ENCODE measurements around the gene HELZ2.

HELZ2 gene

GRCh38 chr20:63543733-63544132, 30.3 kb downstream of the HELZ2 start:
- Histone ChIP-seq H3K9me3 (ENCODE audit: control insufficient read depth, insufficient read depth, low read length) (no peaks in the 10 kb centered on the region), H3K9me2 (replicated peaks; ENCODE audit: control insufficient read depth, low read length) (no peaks in the 10 kb centered on the region), H3K27me3 (ENCODE audit: control insufficient read depth, low read length) (peaks cover 42% of the 10 kb centered on the region), H3K4me2 (ENCODE audit: low read length) (no peak overlapping the region), H3F3A (ENCODE audit: control insufficient read depth, insufficient read depth) (no peaks in the 10 kb centered on the region), H4K20me1 (ENCODE audit: control insufficient read depth, insufficient read depth, low read depth, low read length) (peaks cover 4% of the 10 kb centered on the region; the same call in 1 of the 2 replicates), H3K79me2 (ENCODE audit: control insufficient read depth, low read length) (no peaks in the 10 kb centered on the region), H3K36me3 (ENCODE audit: control insufficient read depth, low read length) (no peaks in the 10 kb centered on the region), H3K4me3 (ENCODE audit: low read length) (no peak overlapping the region), H3K27ac (ENCODE audit: low read depth, low read length) (no peak overlapping the region), H3K4me1 (ENCODE audit: control insufficient read depth, low read length) (peaks cover 13% of the 10 kb centered on the region)
- TF ChIP-seq EZH2phosphoT487 (IDR thresholded peaks at IDR 0.05; ENCODE audit: borderline replicate concordance, low read length) (no peak), CTCF (IDR thresholded peaks at IDR 0.05; ENCODE audit: low read depth, low read length, poor library complexity, severe bottlenecking) (no peak)

GRCh38 chr20:63543131-63543530, 30.9 kb downstream of the HELZ2 start:
- Histone ChIP-seq H3K9me2 (replicated peaks; ENCODE audit: control insufficient read depth, low read length) (no peaks in the 10 kb centered on the region), H4K20me1 (ENCODE audit: control insufficient read depth, insufficient read depth, low read depth, low read length) (peaks cover 2% of the 10 kb centered on the region; the same call in 1 of the 2 replicates), H3K27me3 (ENCODE audit: control insufficient read depth, low read length) (peaks cover 36% of the 10 kb centered on the region), H3K4me1 (ENCODE audit: control insufficient read depth, low read length) (peaks cover 19% of the 10 kb centered on the region), H3K36me3 (ENCODE audit: control insufficient read depth, low read length) (no peaks in the 10 kb centered on the region), H3K4me3 (ENCODE audit: low read length) (no peak overlapping the region), H3K79me2 (ENCODE audit: control insufficient read depth, low read length) (no peaks in the 10 kb centered on the region), H3K4me2 (ENCODE audit: low read length) (no peak overlapping the region), H3F3A (ENCODE audit: control insufficient read depth, insufficient read depth) (no peaks in the 10 kb centered on the region), H3K9me3 (ENCODE audit: control insufficient read depth, insufficient read depth, low read length) (no peaks in the 10 kb centered on the region), H3K27ac (ENCODE audit: low read depth, low read length) (no peak overlapping the region)
- TF ChIP-seq CTCF (IDR thresholded peaks at IDR 0.05; ENCODE audit: low read depth, low read length, poor library complexity, severe bottlenecking) (no peak), EZH2phosphoT487 (IDR thresholded peaks at IDR 0.05; ENCODE audit: borderline replicate concordance, low read length) (no peak)

GRCh38 chr20:63542696-63543095, 31.3 kb downstream of the HELZ2 start:
- no peak overlapping the region for H3K4me2 ChIP-seq (ENCODE audit: low read length)
- H3K36me3 ChIP-seq (ENCODE audit: control insufficient read depth, low read length), result no peaks in the 10 kb centered on the region
- no peaks in the 10 kb centered on the region for H3F3A ChIP-seq (ENCODE audit: control insufficient read depth, insufficient read depth)
- no peaks in the 10 kb centered on the region for H4K20me1 ChIP-seq (ENCODE audit: control insufficient read depth, insufficient read depth, low read depth, low read length)
- H3K27me3 ChIP-seq (ENCODE audit: control insufficient read depth, low read length), result peaks cover 33% of the 10 kb centered on the region
- no peak overlapping the region for H3K27ac ChIP-seq (ENCODE audit: low read depth, low read length)
- H3K79me2 ChIP-seq (ENCODE audit: control insufficient read depth, low read length), result no peaks in the 10 kb centered on the region
- peaks cover 21% of the 10 kb centered on the region for H3K4me1 ChIP-seq (ENCODE audit: control insufficient read depth, low read length)
- H3K9me2 ChIP-seq (replicated peaks; ENCODE audit: control insufficient read depth, low read length), result no peaks in the 10 kb centered on the region
- H3K9me3 ChIP-seq (ENCODE audit: control insufficient read depth, insufficient read depth, low read length), result no peaks in the 10 kb centered on the region
- TF ChIP-seq EZH2phosphoT487 (IDR thresholded peaks at IDR 0.05; ENCODE audit: borderline replicate concordance, low read length) (no peak), CTCF (IDR thresholded peaks at IDR 0.05; ENCODE audit: low read depth, low read length, poor library complexity, severe bottlenecking) (no peak)
- H3K4me3 ChIP-seq (ENCODE audit: low read length), result no peak overlapping the region

Data from DOHH2 (cell line).